ENCODE results near the gene KCP.
"Not testable (repeated sequence)": the region's sequence is repeated elsewhere in the genome, so short reads cannot be mapped to it uniquely, and the experiment has no call there.

The KCP gene

GRCh38 chr7:128946936-128947830 is 36.7 kb upstream of the KCP start:
- H3K36me3 ChIP-seq (ENCODE audit: control insufficient read depth in 1 of 2, insufficient read depth in 2 of 2, low read length in 2 of 2) = peaks cover 5 to 43% of the 10 kb centered on the region in 2 donors

DNA sequence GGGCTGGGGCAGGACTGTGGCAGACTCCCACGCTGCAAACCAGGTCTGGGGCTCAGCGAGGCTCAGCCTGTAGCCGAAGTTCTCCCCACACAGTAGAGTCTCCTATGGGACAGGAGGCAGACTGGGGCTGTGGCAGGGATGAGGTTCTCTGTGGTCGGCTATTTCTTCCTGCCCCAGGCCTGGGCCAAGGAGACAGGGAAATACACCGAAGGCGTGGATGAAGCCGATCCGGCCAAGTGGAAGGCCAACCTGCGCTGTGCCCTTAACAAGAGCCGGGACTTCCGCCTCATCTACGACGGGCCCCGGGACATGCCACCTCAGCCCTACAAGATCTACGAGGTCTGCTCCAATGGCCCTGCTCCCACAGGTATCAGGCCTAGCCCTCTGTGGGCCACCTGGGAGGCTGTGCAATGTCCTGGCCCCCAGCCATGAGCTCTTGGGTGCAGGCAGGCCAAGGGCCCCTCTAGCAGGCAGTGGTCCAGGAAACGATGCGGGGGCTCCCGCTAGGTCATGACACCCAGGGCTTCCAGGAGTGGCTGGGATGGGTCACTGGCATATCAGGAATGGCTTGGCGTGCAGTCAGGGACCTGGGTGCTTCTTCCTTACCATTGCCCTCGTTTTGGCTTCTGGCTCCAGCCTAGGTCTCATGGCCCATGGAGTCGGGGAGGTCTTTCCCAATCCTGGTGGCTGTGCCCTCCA is 35.3 kb upstream of the KCP start:
- peaks cover 0 to 12% of the 10 kb centered on the region in 2 donors for H3K4me1 ChIP-seq (ENCODE audit: control insufficient read depth in 1 of 2, insufficient read depth in 2 of 2, low read length in 2 of 2)

More at GRCh38 chr7:128946936-128947830, 36.7 kb upstream of the KCP start:
- Histone ChIP-seq H3K27me3 (ENCODE audit: control insufficient read depth in 1 of 2, insufficient read depth in 2 of 2, low read length in 2 of 2) (no peaks in the 10 kb centered on the region), H3K4me1 (ENCODE audit: control insufficient read depth in 1 of 2, insufficient read depth in 2 of 2, low read length in 2 of 2) (no peaks in the 10 kb centered on the region), H3K4me3 (ENCODE audit: low read depth in 1 of 2, low read length in 2 of 2) (no peak overlapping the region), H3K9me3 (ENCODE audit: control insufficient read depth in 1 of 2, low read length in 2 of 2) (no peaks in the 10 kb centered on the region), H3K9ac (ENCODE audit: low read depth in 1 of 2, low read length in 2 of 2) (no peak overlapping the region), H3K27ac (ENCODE audit: low read depth, low read length) (no peak overlapping the region)

GRCh38 chr7:128944487-128945236 is 34.2 kb upstream of the KCP start:
- Histone ChIP-seq H3K27me3 (ENCODE audit: control insufficient read depth in 1 of 2, insufficient read depth in 2 of 2, low read length in 2 of 2) (no peaks in the 10 kb centered on the region), H3K4me1 (ENCODE audit: control insufficient read depth in 1 of 2, insufficient read depth in 2 of 2, low read length in 2 of 2) (peaks cover 3 to 16% of the 10 kb centered on the region in 2 donors), H3K9ac (ENCODE audit: low read depth in 1 of 2, low read length in 2 of 2) (no peak overlapping the region), H3K36me3 (ENCODE audit: control insufficient read depth in 1 of 2, insufficient read depth in 2 of 2, low read length in 2 of 2) (peaks cover 0 to 28% of the 10 kb centered on the region in 2 donors), H3K27ac (ENCODE audit: low read depth, low read length) (no peak overlapping the region), H3K9me3 (ENCODE audit: control insufficient read depth in 1 of 2, low read length in 2 of 2) (no peaks in the 10 kb centered on the region), H3K4me3 (ENCODE audit: low read depth in 1 of 2, low read length in 2 of 2) (no peak overlapping the region)

More for the DNA sequence above, 35.3 kb upstream of the KCP start:
- Histone ChIP-seq H3K9me3 (ENCODE audit: control insufficient read depth in 1 of 2, low read length in 2 of 2) (no peaks in the 10 kb centered on the region), H3K4me3 (ENCODE audit: low read depth in 1 of 2, low read length in 2 of 2) (no peak overlapping the region), H3K36me3 (ENCODE audit: control insufficient read depth in 1 of 2, insufficient read depth in 2 of 2, low read length in 2 of 2) (peaks cover 1 to 30% of the 10 kb centered on the region in 2 donors), H3K27me3 (ENCODE audit: control insufficient read depth in 1 of 2, insufficient read depth in 2 of 2, low read length in 2 of 2) (no peaks in the 10 kb centered on the region), H3K27ac (ENCODE audit: low read depth, low read length) (no peak overlapping the region), H3K9ac (ENCODE audit: low read depth in 1 of 2, low read length in 2 of 2) (no peak overlapping the region)

DNA sequence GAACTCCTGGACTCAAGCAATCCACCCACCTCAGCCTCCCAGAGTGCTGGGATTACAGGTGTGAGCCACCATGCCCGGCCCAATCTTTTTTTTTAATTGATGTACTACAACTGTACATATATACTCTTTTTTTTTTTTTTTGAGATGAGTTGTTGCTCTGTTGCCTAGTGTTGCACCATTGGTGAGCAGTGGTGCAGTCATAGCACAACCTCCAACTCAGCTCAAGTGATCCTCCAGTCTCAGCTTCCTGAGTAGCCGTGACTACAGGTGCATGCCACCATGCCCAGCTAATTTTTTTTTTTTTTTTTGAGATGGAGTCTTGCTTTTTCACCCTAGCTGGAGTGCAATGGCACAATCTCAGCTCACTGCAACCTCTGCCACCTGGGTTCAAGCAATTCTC is 32.7 kb upstream of the KCP start:
- not testable (repeated sequence) for H3K9ac ChIP-seq (ENCODE audit: low read depth in 1 of 2, low read length in 2 of 2); H3K27ac ChIP-seq (ENCODE audit: low read depth, low read length); H3K4me3 ChIP-seq (ENCODE audit: low read depth in 1 of 2, low read length in 2 of 2); H3K9me3 ChIP-seq (ENCODE audit: control insufficient read depth in 1 of 2, low read length in 2 of 2); H3K27me3 ChIP-seq (ENCODE audit: control insufficient read depth in 1 of 2, insufficient read depth in 2 of 2, low read length in 2 of 2)
- Histone ChIP-seq H3K36me3 (ENCODE audit: control insufficient read depth in 1 of 2, insufficient read depth in 2 of 2, low read length in 2 of 2) (peaks cover 0 to 24% of the 10 kb centered on the region in 2 donors), H3K4me1 (ENCODE audit: control insufficient read depth in 1 of 2, insufficient read depth in 2 of 2, low read length in 2 of 2) (peaks cover 10 to 24% of the 10 kb centered on the region in 2 donors)

- Histone ChIP-seq H3K9me3 (ENCODE audit: control insufficient read depth in 1 of 2, low read length in 2 of 2) (no peaks in the 10 kb centered on the region), H3K4me1 (ENCODE audit: control insufficient read depth in 1 of 2, insufficient read depth in 2 of 2, low read length in 2 of 2) (peaks cover 12 to 33% of the 10 kb centered on the region in 2 donors), H3K27me3 (ENCODE audit: control insufficient read depth in 1 of 2, insufficient read depth in 2 of 2, low read length in 2 of 2) (no peaks in the 10 kb centered on the region), H3K36me3 (ENCODE audit: control insufficient read depth in 1 of 2, insufficient read depth in 2 of 2, low read length in 2 of 2) (peaks cover 0 to 18% of the 10 kb centered on the region in 2 donors), H3K4me3 (ENCODE audit: low read depth in 1 of 2, low read length in 2 of 2) (no peak overlapping the region), H3K9ac (ENCODE audit: low read depth in 1 of 2, low read length in 2 of 2) (no peak overlapping the region), H3K27ac (ENCODE audit: low read depth, low read length) (no peak overlapping the region)
Measured at GRCh38 chr7:128941946-128942526, 31.5 kb upstream of the KCP start.

- peaks cover 17 to 37% of the 10 kb centered on the region in 2 donors for H3K4me1 ChIP-seq (ENCODE audit: control insufficient read depth in 1 of 2, insufficient read depth in 2 of 2, low read length in 2 of 2)
- peaks cover 0 to 11% of the 10 kb centered on the region in 2 donors for H3K36me3 ChIP-seq (ENCODE audit: control insufficient read depth in 1 of 2, insufficient read depth in 2 of 2, low read length in 2 of 2)
- no peak overlapping the region for H3K27ac ChIP-seq (ENCODE audit: low read depth, low read length)
- H3K9ac ChIP-seq (ENCODE audit: low read depth in 1 of 2, low read length in 2 of 2) = peak overlapping the region; percentile 21 to 25
- H3K9me3 ChIP-seq (ENCODE audit: control insufficient read depth in 1 of 2, low read length in 2 of 2) = no peaks in the 10 kb centered on the region
- H3K4me3 ChIP-seq (ENCODE audit: low read depth in 1 of 2, low read length in 2 of 2) = peak overlapping the region in 1 of 2 donors; percentile 9
- no peaks in the 10 kb centered on the region for H3K27me3 ChIP-seq (ENCODE audit: control insufficient read depth in 1 of 2, insufficient read depth in 2 of 2, low read length in 2 of 2)
Measured at GRCh38 chr7:128941323-128941890, 30.9 kb upstream of the KCP start.

DNA sequence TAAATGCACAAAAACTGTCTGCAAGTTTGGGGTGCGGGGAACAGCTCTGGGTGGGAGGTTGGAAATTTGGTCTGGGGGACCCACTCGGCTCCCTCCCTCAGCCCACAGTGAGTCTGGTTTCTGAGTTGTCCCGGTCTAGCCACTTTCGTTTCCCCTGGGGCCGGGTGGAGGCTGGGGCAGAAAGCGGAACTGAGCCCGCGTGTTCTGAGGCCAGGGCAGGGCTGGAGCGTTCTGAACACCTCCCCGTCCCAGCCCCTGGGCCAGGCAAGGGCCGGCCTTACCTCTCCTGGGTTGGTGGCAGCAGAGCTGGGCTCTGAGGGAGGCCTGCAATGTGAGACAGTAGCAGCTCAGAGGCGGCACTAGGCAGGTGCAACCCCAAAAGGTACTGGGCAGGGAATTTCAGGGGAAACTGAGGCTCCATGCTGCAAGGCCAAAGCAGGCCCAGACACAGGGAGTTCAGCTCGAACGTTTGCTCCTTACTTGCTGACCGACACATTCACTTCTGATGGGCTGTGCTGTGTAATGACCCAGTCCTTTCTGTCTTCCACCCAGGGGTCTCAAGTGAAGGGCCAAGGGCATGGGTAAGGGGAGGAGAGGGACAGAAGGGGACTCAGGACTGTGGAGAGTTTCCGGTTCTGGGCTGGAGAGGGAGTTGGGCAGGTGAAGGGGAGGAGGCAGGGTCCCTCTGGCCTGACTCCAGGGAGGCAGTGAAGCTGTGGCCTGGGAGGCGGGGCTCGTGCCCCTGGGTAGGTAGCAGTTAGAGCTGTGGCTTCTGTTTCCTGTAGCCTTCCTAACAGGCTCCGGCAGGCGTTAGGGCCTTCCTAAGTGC is 30.2 kb upstream of the KCP start:
- Histone ChIP-seq H3K4me1 (ENCODE audit: control insufficient read depth in 1 of 2, insufficient read depth in 2 of 2, low read length in 2 of 2) (peaks cover 17 to 38% of the 10 kb centered on the region in 2 donors), H3K27ac (ENCODE audit: low read depth, low read length) (no peak overlapping the region), H3K9me3 (ENCODE audit: control insufficient read depth in 1 of 2, low read length in 2 of 2) (no peaks in the 10 kb centered on the region), H3K36me3 (ENCODE audit: control insufficient read depth in 1 of 2, insufficient read depth in 2 of 2, low read length in 2 of 2) (peaks cover 0 to 7% of the 10 kb centered on the region in 2 donors), H3K4me3 (ENCODE audit: low read depth in 1 of 2, low read length in 2 of 2) (peak overlapping the region; percentile 45 to 54), H3K27me3 (ENCODE audit: control insufficient read depth in 1 of 2, insufficient read depth in 2 of 2, low read length in 2 of 2) (no peaks in the 10 kb centered on the region), H3K9ac (ENCODE audit: low read depth in 1 of 2, low read length in 2 of 2) (peak overlapping the region; percentile 21 to 25)

- no peaks in the 10 kb centered on the region for H3K27me3 ChIP-seq (ENCODE audit: control insufficient read depth in 1 of 2, insufficient read depth in 2 of 2, low read length in 2 of 2)
- H3K4me3 ChIP-seq (ENCODE audit: low read depth in 1 of 2, low read length in 2 of 2) = peak overlapping the region; percentile 26 to 45
Measured at GRCh38 chr7:128939861-128940410, 29.4 kb upstream of the KCP start.

More at GRCh38 chr7:128939861-128940410, 29.4 kb upstream of the KCP start:
- H3K9me3 ChIP-seq (ENCODE audit: control insufficient read depth in 1 of 2, low read length in 2 of 2) = no peaks in the 10 kb centered on the region
- H3K9ac ChIP-seq (ENCODE audit: low read depth in 1 of 2, low read length in 2 of 2) = peak overlapping the region in 1 of 2 donors; percentile 4
- peaks cover 17 to 44% of the 10 kb centered on the region in 2 donors for H3K4me1 ChIP-seq (ENCODE audit: control insufficient read depth in 1 of 2, insufficient read depth in 2 of 2, low read length in 2 of 2)
- peaks cover 0 to 2% of the 10 kb centered on the region in 2 donors for H3K36me3 ChIP-seq (ENCODE audit: control insufficient read depth in 1 of 2, insufficient read depth in 2 of 2, low read length in 2 of 2)
- no peak overlapping the region for H3K27ac ChIP-seq (ENCODE audit: low read depth, low read length)

All from duodenal mucosa (tissue), 2 donors.